ENCODE data around the gene AQP2. TPM values are rescaled to one million over a fixed set of nuclear protein-coding genes. Genes with fewer than 3 reads are reported as not detected.

AQP2 gene
- total RNA-seq, 1 experiment from 2014 or later = not detected

- intact Hi-C loops (cut with micrococcal nuclease; ENCODE audit: unreplicated experiment) = no loop called here
- no TSS peak for BruUV-seq (replicated peaks)
- no peaks in the 10 kb centered on the region for H3K27me3 Mint-ChIP-seq (ENCODE audit: insufficient read depth, unreplicated experiment)
- ChIA-PET POLR2A (no interaction called here), CTCF (no interaction called here)
- TF ChIP-seq CTCF (IDR thresholded peaks at IDR 0.05; ENCODE audit: insufficient read depth in 1 of 2, low read depth in 1 of 2, low read length in 1 of 2, severe bottlenecking in 1 of 2, unreplicated experiment in 1 of 2) = no peak
- no peaks in the 10 kb centered on the region for H3K9me3 ChIP-seq
- H3K4me3 ChIP-seq (ENCODE audit: low read depth, low read length) = no peak overlapping the region
- H3K27me3 ChIP-seq (replicated peaks; ENCODE audit: control insufficient read depth, insufficient read depth, low read length) = no peaks in the 10 kb centered on the region
- no peaks in the 10 kb centered on the region for H3K4me1 Mint-ChIP-seq (ENCODE audit: low read depth, unreplicated experiment)
- no peaks in the 10 kb centered on the region for H3K4me1 ChIP-seq
- H3K9me3 Mint-ChIP-seq (ENCODE audit: unreplicated experiment) = no peaks in the 10 kb centered on the region
- H3K36me3 Mint-ChIP-seq (ENCODE audit: insufficient read depth, unreplicated experiment) = no peaks in the 10 kb centered on the region
- DNase-seq = no peak
- H3K4me3 Mint-ChIP-seq (ENCODE audit: unreplicated experiment) = no peak overlapping the region
- H3K36me3 ChIP-seq (ENCODE audit: control insufficient read depth, insufficient read depth, low read length) = no peaks in the 10 kb centered on the region
- H3K27ac Mint-ChIP-seq (ENCODE audit: unreplicated experiment) = no peak overlapping the region
These were observed 25.8 kb upstream of the AQP2 start for GRCh38 chr12:49924628-49925246.

- TF ChIP-seq CTCF (IDR thresholded peaks at IDR 0.05; ENCODE audit: insufficient read depth in 1 of 2, low read depth in 1 of 2, low read length in 1 of 2, severe bottlenecking in 1 of 2, unreplicated experiment in 1 of 2) = no peak
- Histone ChIP-seq H3K9me3 (no peaks in the 10 kb centered on the region), H3K4me1 (no peaks in the 10 kb centered on the region), H3K27me3 (replicated peaks; ENCODE audit: control insufficient read depth, insufficient read depth, low read length) (no peaks in the 10 kb centered on the region), H3K36me3 (ENCODE audit: control insufficient read depth, insufficient read depth, low read length) (no peaks in the 10 kb centered on the region), H3K4me3 (ENCODE audit: low read depth, low read length) (no peak overlapping the region)
- Mint-ChIP-seq H3K4me1 (ENCODE audit: low read depth, unreplicated experiment) (no peaks in the 10 kb centered on the region), H3K27me3 (ENCODE audit: insufficient read depth, unreplicated experiment) (no peaks in the 10 kb centered on the region), H3K36me3 (ENCODE audit: insufficient read depth, unreplicated experiment) (no peaks in the 10 kb centered on the region), H3K27ac (ENCODE audit: unreplicated experiment) (no peak overlapping the region), H3K9me3 (ENCODE audit: unreplicated experiment) (no peaks in the 10 kb centered on the region), H3K4me3 (ENCODE audit: unreplicated experiment) (no peak overlapping the region)
- POLR2A ChIA-PET = no interaction called here
- intact Hi-C loops (cut with micrococcal nuclease; ENCODE audit: unreplicated experiment) = no loop called here
- no peak for DNase-seq
- no TSS peak for BruUV-seq (replicated peaks)
- CTCF ChIA-PET = no interaction called here
These were observed 24.9 kb upstream of the AQP2 start for GRCh38 chr12:49925433-49926204.

GRCh38 chr12:49928471-49928870 is 22.1 kb upstream of the AQP2 start:
- ChIA-PET CTCF (interaction anchor here (0.9 to 1.1 kb wide), 2 partner anchors 39 to 62 kb away, joined by 3 to 4 read pairs; no protein-coding TSS in a partner anchor), POLR2A (interaction anchor here (0.6 kb wide), 1 partner anchor 233 kb away, joined by 6 read pairs; no protein-coding TSS in a partner anchor)
- no peak for DNase-seq
- Mint-ChIP-seq H3K4me3 (ENCODE audit: unreplicated experiment) (no peak overlapping the region), H3K4me1 (ENCODE audit: low read depth, unreplicated experiment) (no peaks in the 10 kb centered on the region), H3K27me3 (ENCODE audit: insufficient read depth, unreplicated experiment) (no peaks in the 10 kb centered on the region), H3K36me3 (ENCODE audit: insufficient read depth, unreplicated experiment) (no peaks in the 10 kb centered on the region), H3K9me3 (ENCODE audit: unreplicated experiment) (no peaks in the 10 kb centered on the region), H3K27ac (ENCODE audit: unreplicated experiment) (no peak overlapping the region)
- Histone ChIP-seq H3K36me3 (ENCODE audit: control insufficient read depth, insufficient read depth, low read length) (no peaks in the 10 kb centered on the region), H3K27me3 (replicated peaks; ENCODE audit: control insufficient read depth, insufficient read depth, low read length) (no peaks in the 10 kb centered on the region), H3K4me1 (no peaks in the 10 kb centered on the region), H3K9me3 (no peaks in the 10 kb centered on the region), H3K4me3 (ENCODE audit: low read depth, low read length) (no peak overlapping the region)
- intact Hi-C loops (cut with micrococcal nuclease; ENCODE audit: unreplicated experiment) = no loop called here
- TF ChIP-seq CTCF (IDR thresholded peaks at IDR 0.05; ENCODE audit: insufficient read depth in 1 of 2, low read depth in 1 of 2, low read length in 1 of 2, severe bottlenecking in 1 of 2, unreplicated experiment in 1 of 2) = no peak
- no TSS peak for BruUV-seq (replicated peaks)
